K562 (cell line): Measurements from ENCODE around the gene GALNT7. TPM values are rescaled to one million over a fixed set of nuclear protein-coding genes. Genes with fewer than 3 reads are reported as not detected.

Experiments used
- ARHGAP35 ChIP-seq: fragments of 450-650 bp; IDR thresholded peaks from 2 replicates; pipeline ENCODE4 v1.6.1; 2018; ENCODE audit not compliant: partially characterized antibody
- CBFA2T2 ChIP-seq: fragments of 450-650 bp; conservative IDR thresholded peaks from 2 replicates; pipeline ENCODE4 v1.6.1; 2017; ENCODE audit warnings: mild to moderate bottlenecking
- ESRRA ChIP-seq: fragments of 450-650 bp; IDR thresholded peaks from 2 replicates; pipeline ENCODE4 v1.6.1; 2014; ENCODE audit warnings: low read depth, mild to moderate bottlenecking, moderate library complexity, borderline replicate concordance
- FOS ChIP-seq: IDR thresholded peaks from 3 replicates; pipeline ENCODE4 v1.6.1; 2011; ENCODE audit not compliant: insufficient read length; ENCODE audit errors: extremely low read depth
- GTF2E2 ChIP-seq: fragments of 200-800 bp; sonication (Bioruptor generic); IDR thresholded peaks from 2 replicates; pipeline ENCODE4 v1.6.1; 2016; ENCODE audit warnings: missing genetic modification characterization, missing compliant biosample characterization
- ID3 ChIP-seq, 2 experiments: fragments of 250-450 bp in 1 of 2; fragments of 450-650 bp in 1 of 2; sonication (Bioruptor Pico) in 1 of 2; IDR thresholded peaks; 2 replicates each; pipeline versions ENCODE4 v1.6.1 to v1.8.0; 2016 to 2021; ENCODE audit warnings: mild to moderate bottlenecking in 2 of 2, moderate library complexity in 2 of 2, missing compliant biosample characterization in 1 of 2, missing genetic modification characterization in 1 of 2
- MAZ ChIP-seq, 2 experiments: fragments of 450-650 bp in 1 of 2; sonication (generic) in 1 of 2; formaldehyde crosslinking; IDR thresholded peaks in 1 of 2; conservative IDR thresholded peaks in 1 of 2; 2 replicates each; pipeline versions ENCODE4 v1.4.0 to v1.5.0; 2020; ENCODE audit warnings: mild to moderate bottlenecking in 1 of 2, missing genetic modification reagents in 1 of 2
- MXI1 ChIP-seq: IDR thresholded peaks from 2 replicates; pipeline ENCODE4 v1.6.1; 2011; ENCODE audit warnings: low read depth, mild to moderate bottlenecking, improper control_type of control experiment, low read length
- NCOR1 ChIP-seq: fragments of 450-650 bp; IDR thresholded peaks from 2 replicates; pipeline ENCODE4 v1.6.1; 2016; ENCODE audit warnings: mild to moderate bottlenecking, moderate library complexity
- PCBP2 ChIP-seq: fragments of 200-400 bp; formaldehyde crosslinking; IDR thresholded peaks from 2 replicates; pipeline ENCODE4 v1.6.1; 2018; ENCODE audit warnings: low read length, low read depth, mild to moderate bottlenecking, moderate library complexity; ENCODE audit not compliant: poor library complexity, severe bottlenecking
- PTBP1 ChIP-seq: fragments of 200-400 bp; formaldehyde crosslinking; IDR thresholded peaks from 2 replicates; pipeline ENCODE4 v1.6.1; 2017; ENCODE audit warnings: low read depth, low read length
- RHOXF2B ChIP-seq: fragments of 250-450 bp; sonication (Bioruptor Pico); conservative IDR thresholded peaks from 2 replicates; pipeline ENCODE4 v1.5.1; 2021
- SMC3 ChIP-seq: conservative IDR thresholded peaks from 2 replicates; pipeline ENCODE4 v1.6.1; 2011; ENCODE audit warnings: low read depth, low read length, improper control_type of control experiment; ENCODE audit not compliant: insufficient read depth
- SP1 ChIP-seq: sonication (generic); formaldehyde crosslinking; IDR thresholded peaks from 2 replicates; pipeline ENCODE4 v1.8.1; 2022; ENCODE audit warnings: mild to moderate bottlenecking, missing genetic modification reagents
- STAG1 ChIP-seq: sonication (generic); formaldehyde crosslinking; IDR thresholded peaks from 2 replicates; pipeline ENCODE4 v1.5.0; 2020; ENCODE audit warnings: missing genetic modification reagents, borderline replicate concordance
- ZBTB11 ChIP-seq, 3 experiments: fragments of 200-800 bp in 1 of 3; fragments of 250-450 bp in 1 of 3; fragments of 450-650 bp in 1 of 3; sonication (Bioruptor Pico) in 1 of 3; sonication (Bioruptor generic) in 1 of 3; formaldehyde crosslinking in 1 of 3; IDR thresholded peaks; 2 replicates each; pipeline versions ENCODE4 v1.6.1 to v1.8.0; 2016 to 2022; ENCODE audit warnings: mild to moderate bottlenecking in 2 of 3, missing genetic modification characterization in 2 of 3, missing compliant biosample characterization in 1 of 3, moderate library complexity in 1 of 3
- ZFPM2 ChIP-seq: fragments of 250-450 bp; sonication (Bioruptor Pico); IDR thresholded peaks from 2 replicates; pipeline ENCODE4 v1.5.1; 2022; ENCODE audit warnings: mild to moderate bottlenecking
- ZNF175 ChIP-seq: fragments of 200-800 bp; sonication (Bioruptor generic); IDR thresholded peaks from 2 replicates; pipeline ENCODE4 v1.6.1; 2016; ENCODE audit warnings: low read depth, mild to moderate bottlenecking, missing genetic modification characterization, missing compliant biosample characterization
- ZNF431 ChIP-seq: sonication (generic); formaldehyde crosslinking; IDR thresholded peaks from 2 replicates; pipeline ENCODE4 v1.8.0; 2022; ENCODE audit warnings: mild to moderate bottlenecking, missing genetic modification reagents
- ZNF511 ChIP-seq: sonication (generic); formaldehyde crosslinking; IDR thresholded peaks from 2 replicates; pipeline ENCODE4 v1.8.0; 2022; ENCODE audit warnings: mild to moderate bottlenecking, missing genetic modification reagents
- ZNF561 ChIP-seq: fragments of 450-650 bp; formaldehyde crosslinking; conservative IDR thresholded peaks from 2 replicates; pipeline ENCODE4 v1.4.0; 2020; ENCODE audit warnings: mild to moderate bottlenecking, moderate library complexity
- ZNF75A ChIP-seq: fragments of 450-650 bp; formaldehyde crosslinking; IDR thresholded peaks from 2 replicates; pipeline ENCODE4 v1.4.0; 2020; ENCODE audit warnings: mild to moderate bottlenecking
- ZSCAN29 ChIP-seq: fragments of 450-650 bp; IDR thresholded peaks from 2 replicates; pipeline ENCODE4 v1.6.1; 2017
- polyA plus RNA-seq, 8 experiments: library from polyadenylated mRNA; depleted of rRNA in 4 of 8; stranded (reverse) in 5 of 8; unstranded in 3 of 8; fragments of >200 nt; fragmentation: Nextera tagmentation in 2 of 8; fragmentation: Illumina TruSeq in 1 of 8; extraction: Ambion mirVana in 2 of 8; extraction: Trizol in 1 of 8; gene quantifications; 2 replicates each; pipeline versions ENCODE4 v1.2.1 to v1.2.3, GENCODE V29; 2011 to 2014; ENCODE audit warnings: inconsistent platforms in 1 of 8, missing spikeins in 1 of 8
- total RNA-seq, 7 experiments: library from RNA; depleted of rRNA in 6 of 7; stranded (reverse); fragments of >200 nt in 6 of 7; fragmentation: Illumina TruSeq in 2 of 7; extraction: Trizol in 2 of 7; gene quantifications; 2 replicates each; pipeline versions ENCODE4 v1.2.1 to v1.2.3, GENCODE V29; 2011 to 2021; ENCODE audit warnings: low replicate concordance in 1 of 7

Gene GALNT7
- total and polyA plus RNA-seq, 9 of the 15 experiments (the other 6 are each of a cell fraction or from before 2014, with no cell fraction given): 16.7 to 38.7 (median 31.1) TPM

- TF ChIP-seq ID3 (CRISPR knock-in tag; IDR thresholded peaks at IDR 0.05) (no peak), ID3 (tag; IDR thresholded peaks at IDR 0.05) (0 out of 2 replicates have a peak, but pooled peaks have one; percentile 44), CBFA2T2 (no peak), SP1 (CRISPR knock-in tag) (0 out of 2 replicates have a peak, but pooled peaks have one; percentile 30), ZNF431 (CRISPR knock-in tag) (no peak), FOS (no peak), ARHGAP35 (no peak), GTF2E2 (tag) (no peak), RHOXF2B (CRISPR knock-in tag) (no peak), ZNF511 (CRISPR knock-in tag) (no peak), ZNF561 (no peak), PTBP1 (no peak), ZNF175 (CRISPR knock-in tag) (no peak), PCBP2 (no peak), SMC3 (no peak), ZSCAN29 (no peak), MXI1 (no peak), ESRRA (0 out of 2 replicates have a peak, but pooled peaks have one; percentile 12), MAZ (CRISPR knock-in tag; conservative IDR thresholded peaks at IDR 0.05 in 1 of 2, IDR thresholded peaks at IDR 0.05 in 1 of 2) (peak; percentile 28 to 84; a peak in 3 of 4 replicates), ZFPM2 (no peak), ZBTB11 (CRISPR knock-in tag; IDR thresholded peaks at IDR 0.05) (peak in 2 of 3 experiments; percentile 39 to 73; a peak in 3 of 6 replicates), ZNF75A (CRISPR knock-in tag) (no peak), STAG1 (CRISPR knock-in tag) (no peak), NCOR1 (0 out of 2 replicates have a peak, but pooled peaks have one; percentile 11)
Measured at GRCh38 chr4:173169428-173170181, 994 bp downstream of the GALNT7 start (continued).
